ENCODE measurements around the gene CUEDC1.
A peak's percentile ranks its signal among the peaks of the same experiment; 100 is the strongest.

Gene CUEDC1

GRCh38 chr17:57941384-57942370 is 13.5 kb downstream of the CUEDC1 start:
- Histone ChIP-seq H3K36me3 (ENCODE audit: insufficient read depth, low read length) (no peaks in the 10 kb centered on the region), H3K27ac (peak overlapping the region; percentile 67), H3K9ac (ENCODE audit: insufficient read length) (peak overlapping the region; percentile 20), H3K9me3 (ENCODE audit: low read depth, low read length) (no peaks in the 10 kb centered on the region), H3K4me3 (no peak overlapping the region)
- DNase-seq (ENCODE audit: low read depth, low spot score): no peak
- no peak for TF ChIP-seq EZH2 (IDR thresholded peaks at IDR 0.05)
- no peak for TF ChIP-seq POLR2AphosphoS5 (IDR thresholded peaks at IDR 0.05; ENCODE audit: borderline replicate concordance, low read depth, low read length)
- TF ChIP-seq FOXP2 (optimal IDR thresholded peaks at IDR 0.05; ENCODE audit: control extremely low read depth, extremely low read length, insufficient read depth): no peak

- no peak for DNase-seq (ENCODE audit: low read depth, low spot score)
- H3K27ac ChIP-seq: peak overlapping the region; percentile 67
- H3K4me3 ChIP-seq: no peak overlapping the region
These were observed 14.4 kb downstream of the CUEDC1 start for GRCh38 chr17:57940653-57941329.

GRCh38 chr17:57940231-57940630 is 15.0 kb downstream of the CUEDC1 start:
- DNase-seq (ENCODE audit: low read depth, low spot score): no peak
- no peak for TF ChIP-seq FOXP2 (optimal IDR thresholded peaks at IDR 0.05; ENCODE audit: control extremely low read depth, extremely low read length, insufficient read depth)
- no peak for TF ChIP-seq POLR2AphosphoS5 (IDR thresholded peaks at IDR 0.05; ENCODE audit: borderline replicate concordance, low read depth, low read length)
- TF ChIP-seq EZH2 (IDR thresholded peaks at IDR 0.05): no peak
- Histone ChIP-seq H3K9ac (ENCODE audit: insufficient read length) (no peak overlapping the region), H3K9me3 (ENCODE audit: low read depth, low read length) (no peaks in the 10 kb centered on the region), H3K36me3 (ENCODE audit: insufficient read depth, low read length) (no peaks in the 10 kb centered on the region), H3K4me3 (no peak overlapping the region), H3K27ac (no peak overlapping the region)

More at GRCh38 chr17:57940653-57941329, 14.4 kb downstream of the CUEDC1 start:
- Histone ChIP-seq H3K9me3 (ENCODE audit: low read depth, low read length) (no peaks in the 10 kb centered on the region), H3K9ac (ENCODE audit: insufficient read length) (no peak overlapping the region), H3K36me3 (ENCODE audit: insufficient read depth, low read length) (no peaks in the 10 kb centered on the region)
- TF ChIP-seq EZH2 (IDR thresholded peaks at IDR 0.05): no peak
- no peak for TF ChIP-seq FOXP2 (optimal IDR thresholded peaks at IDR 0.05; ENCODE audit: control extremely low read depth, extremely low read length, insufficient read depth)
- no peak for TF ChIP-seq POLR2AphosphoS5 (IDR thresholded peaks at IDR 0.05; ENCODE audit: borderline replicate concordance, low read depth, low read length)

DNA sequence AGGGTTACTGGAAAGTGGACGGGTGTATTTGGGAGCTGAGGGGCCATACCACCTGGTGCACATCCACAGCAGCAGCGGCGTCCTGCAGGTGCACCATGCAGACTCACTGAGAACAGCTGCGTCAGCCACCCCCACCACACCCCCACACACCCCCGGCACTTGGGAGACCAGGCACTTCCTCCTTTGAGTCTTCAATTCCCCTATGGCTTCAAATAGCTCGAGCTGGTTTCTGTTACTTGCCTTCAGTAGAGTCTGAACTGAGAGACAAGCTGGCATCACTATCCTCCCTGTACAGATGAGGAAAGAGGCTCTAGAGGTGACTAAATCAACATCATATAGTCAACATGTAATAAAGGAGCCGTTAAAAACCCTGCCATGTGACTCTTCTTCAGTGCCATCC is 15.4 kb downstream of the CUEDC1 start:
- no peaks in the 10 kb centered on the region for H3K9me3 ChIP-seq (ENCODE audit: low read depth, low read length)
- H3K9ac ChIP-seq (ENCODE audit: insufficient read length): no peak overlapping the region
- H3K36me3 ChIP-seq (ENCODE audit: insufficient read depth, low read length): no peaks in the 10 kb centered on the region
- DNase-seq (ENCODE audit: low read depth, low spot score): no peak
- TF ChIP-seq EZH2 (IDR thresholded peaks at IDR 0.05) (no peak), FOXP2 (optimal IDR thresholded peaks at IDR 0.05; ENCODE audit: control extremely low read depth, extremely low read length, insufficient read depth) (no peak), POLR2AphosphoS5 (IDR thresholded peaks at IDR 0.05; ENCODE audit: borderline replicate concordance, low read depth, low read length) (no peak)
- no peak overlapping the region for H3K27ac ChIP-seq
- no peak overlapping the region for H3K4me3 ChIP-seq

GRCh38 chr17:57938061-57938502 is 17.1 kb downstream of the CUEDC1 start:
- no peak for DNase-seq (ENCODE audit: low read depth, low spot score)
- Histone ChIP-seq H3K4me3 (no peak overlapping the region), H3K9ac (ENCODE audit: insufficient read length) (no peak overlapping the region), H3K27ac (no peak overlapping the region), H3K9me3 (ENCODE audit: low read depth, low read length) (no peaks in the 10 kb centered on the region), H3K36me3 (ENCODE audit: insufficient read depth, low read length) (no peaks in the 10 kb centered on the region)
- TF ChIP-seq EZH2 (IDR thresholded peaks at IDR 0.05) (no peak), FOXP2 (optimal IDR thresholded peaks at IDR 0.05; ENCODE audit: control extremely low read depth, extremely low read length, insufficient read depth) (no peak), POLR2AphosphoS5 (IDR thresholded peaks at IDR 0.05; ENCODE audit: borderline replicate concordance, low read depth, low read length) (no peak)

DNA sequence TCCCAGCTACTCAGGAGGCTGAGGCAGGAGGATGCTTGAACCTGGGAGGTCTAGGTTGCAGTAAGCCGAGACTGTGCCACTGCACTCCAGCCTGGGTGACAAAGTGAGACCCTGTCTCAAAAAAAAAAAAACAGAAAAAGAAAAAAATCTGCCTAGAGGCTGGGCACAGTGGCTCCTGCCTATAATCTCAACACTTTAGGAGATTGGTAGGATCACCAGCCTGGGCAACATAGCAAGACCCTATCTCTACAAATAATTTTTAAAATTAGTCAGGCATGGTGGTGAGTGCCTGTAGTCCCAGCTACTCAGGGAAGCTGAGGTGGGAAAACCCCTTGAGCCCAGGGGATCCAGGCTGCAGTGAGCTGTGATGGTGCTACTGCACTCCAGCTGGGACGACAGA is 17.7 kb downstream of the CUEDC1 start:
- Histone ChIP-seq H3K9ac (ENCODE audit: insufficient read length) (no peak overlapping the region), H3K27ac (no peak overlapping the region), H3K9me3 (ENCODE audit: low read depth, low read length) (no peaks in the 10 kb centered on the region), H3K4me3 (no peak overlapping the region), H3K36me3 (ENCODE audit: insufficient read depth, low read length) (no peaks in the 10 kb centered on the region)
- DNase-seq (ENCODE audit: low read depth, low spot score): no peak
- TF ChIP-seq POLR2AphosphoS5 (IDR thresholded peaks at IDR 0.05; ENCODE audit: borderline replicate concordance, low read depth, low read length): no peak
- TF ChIP-seq EZH2 (IDR thresholded peaks at IDR 0.05): no peak
- no peak for TF ChIP-seq FOXP2 (optimal IDR thresholded peaks at IDR 0.05; ENCODE audit: control extremely low read depth, extremely low read length, insufficient read depth)

GRCh38 chr17:57935833-57936807 is 19.1 kb downstream of the CUEDC1 start:
- no peaks in the 10 kb centered on the region for H3K36me3 ChIP-seq (ENCODE audit: insufficient read depth, low read length)
- peak overlapping the region; percentile 67 for H3K27ac ChIP-seq
- peak overlapping the region; percentile 12; the same call in 1 of the 2 replicates for H3K4me3 ChIP-seq
- H3K9me3 ChIP-seq (ENCODE audit: low read depth, low read length): no peaks in the 10 kb centered on the region
- TF ChIP-seq EZH2 (IDR thresholded peaks at IDR 0.05) (no peak), FOXP2 (optimal IDR thresholded peaks at IDR 0.05; ENCODE audit: control extremely low read depth, extremely low read length, insufficient read depth) (no peak), POLR2AphosphoS5 (IDR thresholded peaks at IDR 0.05; ENCODE audit: borderline replicate concordance, low read depth, low read length) (no peak)
- H3K9ac ChIP-seq (ENCODE audit: insufficient read length): peak overlapping the region; percentile 23
- DNase-seq (ENCODE audit: low read depth, low spot score): no peak
